Endometrial microvascular endothelial cells (primary cell): ENCODE measurements around the gene SOX10. TPM values are rescaled to one million over a fixed set of nuclear protein-coding genes. Genes with fewer than 3 reads are reported as not detected.
"Not testable (repeated sequence)": the region's sequence is repeated elsewhere in the genome, so short reads cannot be mapped to it uniquely, and the experiment has no call there.

Experiments
- in situ Hi-C: cut with HindIII; loops from 2 replicates; pipeline ENCODE4 v1.10.0; 2017; ENCODE audit warnings: low sequenced_read_pairs, low pct_unique_long_range_greater_than_20kb; ENCODE audit errors: inconsistent ontology term
- total RNA-seq: library from RNA; depleted of rRNA; stranded (reverse); fragments of >200 nt; gene quantifications from one replicate; pipeline ENCODE4 v1.2.3, GENCODE V29; 2015; ENCODE audit errors: inconsistent ontology term

The SOX10 gene
- total RNA-seq, 1 donor from 2014 or later = not detected

GRCh38 chr22:37991731-37992442, 7.5 kb upstream of the SOX10 start:
- in situ Hi-C loops = no loop called here

GRCh38 chr22:37990862-37991261, 6.5 kb upstream of the SOX10 start:
- in situ Hi-C loops = no loop called here

DNA sequence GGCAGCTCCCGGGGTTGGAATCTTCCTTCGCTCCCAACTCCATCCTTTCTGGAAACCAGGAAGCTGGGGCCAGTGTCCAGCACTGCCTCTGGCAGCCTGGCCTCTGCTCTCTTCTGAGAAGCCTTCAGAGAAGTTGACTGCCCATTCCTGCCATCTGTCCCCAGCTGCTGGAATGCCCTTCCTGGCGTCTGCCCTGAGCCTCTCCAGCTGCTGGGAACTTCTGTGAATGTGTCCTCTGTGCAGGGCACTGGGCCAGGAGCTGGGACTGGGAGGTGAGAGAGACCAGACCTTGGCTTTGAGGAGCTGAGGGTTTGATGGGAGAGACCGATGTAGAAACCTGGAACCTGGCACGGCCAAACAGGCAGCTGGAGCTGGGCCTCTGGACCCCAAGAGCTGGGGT, 5.9 kb upstream of the SOX10 start:
- in situ Hi-C loops = no loop called here

- in situ Hi-C loops = no loop called here
Observed at GRCh38 chr22:37989146-37990045, 5.0 kb upstream of the SOX10 start.

DNA sequence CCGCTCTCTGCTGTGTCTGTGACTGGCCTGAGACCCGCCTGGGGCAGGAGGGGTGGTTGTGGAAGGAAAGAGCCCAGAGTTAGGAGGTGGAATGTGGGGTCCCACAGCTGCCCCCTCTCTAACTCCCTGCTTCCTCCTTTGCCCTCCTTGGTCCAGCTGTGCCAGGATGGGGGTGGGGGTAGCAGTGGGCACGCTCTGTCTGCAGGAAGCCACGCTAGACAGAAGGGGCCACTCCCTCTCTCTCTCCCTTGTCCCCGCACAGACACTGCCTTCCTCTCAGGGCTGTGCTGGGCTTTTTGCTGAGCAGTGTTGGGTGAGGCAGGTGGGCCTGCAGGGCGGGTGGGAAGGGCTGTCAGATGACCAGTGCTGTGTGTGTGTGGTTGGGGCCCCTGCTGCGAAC, 2.0 kb upstream of the SOX10 start:
- in situ Hi-C loops = no loop called here

GRCh38 chr22:37985751-37986281, 1.5 kb upstream of the SOX10 start:
- in situ Hi-C loops = no loop called here

DNA sequence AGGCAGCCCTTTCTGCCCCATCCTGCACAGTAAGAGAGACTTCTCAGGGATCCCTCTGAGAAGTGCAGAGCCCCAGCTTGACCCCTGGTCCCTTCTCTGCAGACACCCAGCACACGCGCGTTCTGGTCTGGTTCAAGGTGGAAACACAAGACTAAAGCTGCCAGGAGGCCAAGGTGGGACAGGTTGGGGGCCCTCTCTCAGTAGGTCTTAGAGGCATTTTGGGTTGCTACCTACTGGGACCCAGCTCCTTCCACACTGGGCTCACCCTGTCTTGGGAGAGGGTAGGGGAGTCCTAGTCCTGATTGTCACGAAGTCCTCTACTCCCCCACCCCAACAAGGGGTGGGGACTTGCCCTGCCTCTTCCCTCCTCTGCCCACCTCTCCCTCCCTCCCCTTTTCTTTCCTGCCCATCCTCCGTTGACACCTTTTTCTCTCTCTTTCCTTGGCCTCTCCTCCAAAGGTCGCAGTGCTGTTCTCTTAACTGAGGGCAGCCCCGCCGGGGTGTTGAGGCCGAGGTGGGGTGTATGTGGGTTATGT, 763 bp upstream of the SOX10 start:
- in situ Hi-C loops = no loop called here

DNA sequence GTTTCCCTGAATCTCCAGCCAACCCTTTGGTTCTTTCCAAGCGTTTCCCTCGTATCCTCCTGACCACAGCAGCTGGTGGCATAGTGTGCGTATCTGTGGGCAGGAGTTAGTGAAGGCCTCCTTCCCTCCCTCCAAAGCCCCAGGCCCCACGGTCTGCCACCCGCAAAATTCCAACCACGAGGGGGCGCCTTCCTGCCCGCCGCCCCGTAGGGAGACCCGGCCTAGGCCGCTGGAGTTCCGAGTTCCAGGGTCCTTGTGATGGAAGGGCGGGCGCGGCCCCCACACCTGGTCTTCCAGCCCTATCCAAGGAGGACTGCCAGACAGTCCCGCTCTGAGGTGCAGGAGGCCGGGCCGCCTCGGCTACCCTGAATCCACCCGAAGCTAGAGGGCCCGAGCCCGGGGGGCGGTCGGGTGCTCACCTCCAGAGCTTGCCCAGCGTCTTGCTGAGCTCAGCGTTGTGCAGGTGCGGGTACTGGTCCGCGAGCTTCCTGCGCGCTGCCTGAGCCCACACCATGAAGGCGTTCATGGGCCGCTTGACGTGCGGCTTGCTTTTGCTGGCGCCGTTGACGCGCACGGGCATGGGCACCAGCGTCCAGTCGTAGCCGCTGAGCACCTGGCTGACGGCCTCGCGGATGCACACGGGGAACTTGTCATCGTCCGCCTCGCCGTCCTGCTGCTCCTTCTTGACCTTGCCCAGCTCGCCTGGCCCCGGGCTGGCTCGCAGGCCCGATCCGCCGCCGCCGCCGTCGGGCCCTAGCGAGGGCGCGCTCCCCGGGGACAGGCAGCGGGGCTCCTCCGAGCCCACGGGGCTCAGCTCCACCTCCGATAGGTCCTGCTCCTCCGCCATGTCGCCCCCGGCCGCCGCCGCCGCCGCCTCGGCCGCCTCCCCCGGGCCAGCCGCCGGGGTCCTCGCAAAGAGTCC, 1.2 kb downstream of the SOX10 start:
- in situ Hi-C loops = no loop called here

- in situ Hi-C loops = no loop called here
Observed at GRCh38 chr22:37982151-37982785, 2.1 kb downstream of the SOX10 start.

DNA sequence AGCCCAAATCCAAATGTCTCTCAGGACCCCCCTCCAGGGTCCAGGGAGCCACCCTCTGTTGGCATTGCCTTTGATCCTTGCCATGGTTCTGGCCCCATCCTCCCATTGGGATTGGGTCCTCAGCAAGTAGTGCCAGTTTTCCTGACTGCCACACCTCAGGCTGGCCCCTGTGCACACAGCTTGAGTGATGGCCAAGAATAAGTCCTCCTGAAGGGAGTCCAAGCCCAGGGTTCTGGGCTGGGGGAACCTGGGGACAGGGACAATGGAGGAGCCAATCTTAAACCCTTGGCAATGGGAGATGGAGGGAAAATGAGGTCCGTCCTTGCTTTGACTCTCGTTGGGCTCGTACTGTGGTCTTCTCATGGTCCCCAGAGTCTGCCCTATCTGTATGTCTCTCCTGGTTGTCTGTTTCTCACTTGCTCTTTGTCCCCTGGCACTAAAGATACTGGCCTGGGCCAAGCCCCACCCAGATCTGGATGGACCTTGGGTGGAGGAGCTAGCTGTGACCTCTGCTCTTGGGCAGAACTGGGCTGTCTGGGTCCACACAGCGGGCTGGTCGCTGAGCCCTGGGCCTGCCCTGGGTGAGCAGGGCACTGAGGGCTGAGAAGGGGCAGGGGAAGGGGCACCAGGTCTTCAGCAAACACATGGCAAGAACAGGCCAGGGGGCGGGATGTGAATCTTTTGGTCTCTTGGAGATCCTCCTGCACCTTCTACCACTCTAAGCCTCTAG, 2.9 kb downstream of the SOX10 start:
- in situ Hi-C loops = no loop called here

DNA sequence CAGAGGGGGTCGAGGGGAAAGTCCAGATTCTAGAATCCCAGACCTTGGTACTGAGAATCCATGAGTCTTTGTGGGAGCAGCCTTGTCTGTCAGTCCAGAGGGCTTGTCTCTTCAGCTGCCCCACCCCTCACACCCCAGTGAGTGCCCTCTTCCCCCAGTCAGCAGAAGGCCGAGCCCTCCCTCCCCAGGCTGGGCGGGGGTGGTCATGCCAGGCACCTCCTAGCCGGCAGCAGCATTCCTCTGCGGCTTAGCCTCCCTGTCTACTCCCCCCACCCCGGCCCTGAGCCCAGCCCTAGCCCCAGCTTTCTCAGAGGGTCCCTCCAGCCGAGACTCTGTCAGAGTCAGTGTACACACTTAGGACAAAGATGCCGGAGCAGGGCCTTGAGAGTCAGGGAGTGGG, 4.6 kb downstream of the SOX10 start:
- in situ Hi-C loops = no loop called here

DNA sequence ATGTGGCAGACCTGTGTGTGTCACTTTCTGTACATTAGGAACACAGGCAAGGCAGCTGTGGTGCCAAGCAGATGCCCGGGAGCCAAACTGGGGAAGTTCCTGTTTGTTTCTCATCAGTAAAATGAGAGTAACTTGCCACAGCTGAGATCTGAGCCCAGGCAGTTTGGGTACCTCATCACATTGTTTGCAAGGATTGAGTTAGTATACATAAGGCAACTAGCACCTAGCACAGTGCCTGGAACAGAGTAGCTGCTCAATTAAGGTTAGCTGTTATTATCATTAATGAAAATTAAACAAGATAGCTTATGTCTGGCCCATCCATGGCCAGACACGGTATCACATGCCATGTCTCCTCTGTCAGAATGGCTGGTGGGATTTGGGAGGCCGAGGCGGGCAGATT, 7.8 kb downstream of the SOX10 start:
- in situ Hi-C loops = no loop called here

DNA sequence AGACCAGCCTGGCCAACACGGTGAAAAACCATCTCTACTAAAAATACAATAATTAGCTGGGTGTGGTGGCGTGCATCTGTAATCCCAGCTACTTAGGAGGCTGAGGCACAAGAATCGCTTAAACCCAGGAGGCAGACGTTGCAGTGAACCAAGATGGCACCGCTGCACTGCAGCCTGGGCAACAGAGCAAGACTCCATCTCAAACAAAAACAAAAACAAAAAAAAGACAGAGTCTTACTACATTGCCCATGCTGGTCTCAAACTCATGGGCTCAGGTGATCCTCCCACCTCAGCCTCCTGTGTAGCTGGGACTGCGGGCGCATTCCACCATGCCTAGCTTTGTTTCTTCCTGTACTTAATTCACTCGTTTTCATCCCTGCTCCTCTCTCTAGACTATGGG, 8.3 kb downstream of the SOX10 start:
- in situ Hi-C loops = not testable (repeated sequence)

- in situ Hi-C loops = no loop called here
Observed at GRCh38 chr22:37975153-37975552, 9.2 kb downstream of the SOX10 start.

DNA sequence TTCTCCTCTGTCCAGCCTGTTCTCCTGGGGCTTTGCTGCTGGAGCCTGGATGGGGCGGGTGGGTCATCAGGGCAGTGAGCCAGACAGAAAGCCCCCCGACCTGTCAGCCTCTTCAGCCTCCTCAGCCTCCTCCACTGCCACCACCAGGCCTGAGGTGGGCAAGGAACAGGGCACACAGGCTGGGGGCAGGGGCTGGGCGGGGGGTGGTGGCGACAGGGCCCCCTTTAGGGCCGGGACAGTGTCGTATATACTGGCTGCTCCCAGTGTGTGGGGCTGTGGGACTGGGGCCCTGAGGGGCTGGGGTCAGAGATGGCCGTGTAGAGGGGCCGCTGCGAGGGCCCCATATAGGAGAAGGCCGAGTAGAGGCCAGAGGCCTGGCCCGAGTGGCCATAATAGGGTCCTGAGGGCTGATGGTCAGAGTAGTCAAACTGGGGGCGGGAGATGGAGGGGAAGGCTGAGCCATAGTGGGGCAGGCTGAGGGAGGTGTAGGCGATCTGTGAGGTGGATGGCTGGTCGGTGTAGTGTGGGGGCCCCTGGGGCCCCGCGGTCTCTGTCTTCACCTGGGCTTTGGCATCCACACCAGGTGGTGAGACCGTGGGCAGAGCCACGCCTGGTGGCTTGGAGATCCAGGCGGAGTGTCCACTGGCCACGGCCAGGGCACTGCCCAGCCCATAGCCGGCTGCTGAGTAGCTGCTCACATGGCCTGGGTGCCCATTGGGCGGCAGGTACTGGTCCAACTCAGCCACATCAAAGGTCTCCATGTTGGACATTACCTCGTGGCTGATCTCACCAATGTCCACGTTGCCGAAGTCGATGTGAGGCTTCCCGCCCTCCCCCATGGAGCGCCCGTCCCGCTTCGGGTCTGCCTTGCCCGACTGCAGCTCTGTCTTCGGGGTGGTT, 10.8 kb downstream of the SOX10 start:
- in situ Hi-C loops = no loop called here

- in situ Hi-C loops = no loop called here
Observed at GRCh38 chr22:37972527-37972926, 11.8 kb downstream of the SOX10 start.
